Keratinocyte (primary cell): ENCODE measurements around the gene DNM2.

ENCODE experiments used
- CTCF ChIP-seq, 3 experiments: IDR thresholded peaks in 1 of 3; conservative IDR thresholded peaks in 1 of 3; optimal IDR thresholded peaks in 1 of 3; 2 replicates in 2 of 3; 3 replicates in 1 of 3; pipeline versions ENCODE3 to v1.5.1; 2011; ENCODE audit warnings: low read length in 3 of 3, mild to moderate bottlenecking in 3 of 3, moderate library complexity in 2 of 3, control low read depth in 1 of 3, inconsistent platforms in 1 of 3; ENCODE audit not compliant: insufficient read depth in 2 of 3; ENCODE audit errors: extremely low read depth in 1 of 3
- EZH2 ChIP-seq: IDR thresholded peaks from one replicate; pipeline ENCODE4 v1.6.1; 2012; ENCODE audit warnings: inconsistent platforms, mild to moderate bottlenecking, low read length, moderate library complexity

DNA sequence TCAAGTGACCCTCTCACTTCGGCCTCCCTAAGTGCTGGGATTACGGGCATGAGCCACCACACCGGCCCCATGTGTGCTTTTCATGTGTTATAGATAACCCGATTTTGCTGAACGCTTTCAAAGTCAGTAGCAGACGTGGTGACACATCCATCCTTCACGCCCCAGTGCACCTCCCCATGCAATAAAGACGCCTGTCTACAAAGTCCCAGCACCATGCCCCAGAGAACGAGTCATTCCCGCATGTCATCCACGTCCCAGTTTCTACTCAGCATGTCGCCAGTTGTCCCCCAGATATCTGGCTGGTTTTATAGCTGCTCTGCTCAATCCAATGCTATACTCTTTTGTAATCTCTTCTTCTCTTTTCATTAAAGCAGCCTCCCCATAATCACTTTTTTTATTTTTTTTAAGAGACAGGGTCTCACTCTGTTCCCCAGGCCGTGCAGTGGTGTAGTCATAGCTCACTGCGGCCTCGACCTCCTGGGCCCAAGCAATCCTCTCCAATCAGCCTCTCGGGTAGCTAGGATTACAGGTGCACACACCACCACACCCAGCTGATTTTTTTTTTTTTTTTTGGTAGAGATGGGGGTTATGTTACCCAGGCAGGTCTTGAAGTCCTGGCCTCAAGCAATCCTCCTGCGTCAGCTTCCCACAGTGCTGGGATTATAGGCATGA, 42.5 kb downstream of the DNM2 start:
- TF ChIP-seq CTCF (optimal IDR thresholded peaks at IDR 0.05 in 1 of 3, IDR thresholded peaks at IDR 0.05 in 1 of 3, conservative IDR thresholded peaks at IDR 0.05 in 1 of 3; ENCODE audit: extremely low read depth in 1 of 3, insufficient read depth in 2 of 3, low read length in 3 of 3) (no peak), EZH2 (no peak)
